ENCODE measurements around the gene RPS6KA2.
A peak's percentile ranks its signal among the peaks of the same experiment; 100 is the strongest.
"Not testable (repeated sequence)": the region's sequence is repeated elsewhere in the genome, so short reads cannot be mapped to it uniquely, and the experiment has no call there.

The RPS6KA2 gene

DNA sequence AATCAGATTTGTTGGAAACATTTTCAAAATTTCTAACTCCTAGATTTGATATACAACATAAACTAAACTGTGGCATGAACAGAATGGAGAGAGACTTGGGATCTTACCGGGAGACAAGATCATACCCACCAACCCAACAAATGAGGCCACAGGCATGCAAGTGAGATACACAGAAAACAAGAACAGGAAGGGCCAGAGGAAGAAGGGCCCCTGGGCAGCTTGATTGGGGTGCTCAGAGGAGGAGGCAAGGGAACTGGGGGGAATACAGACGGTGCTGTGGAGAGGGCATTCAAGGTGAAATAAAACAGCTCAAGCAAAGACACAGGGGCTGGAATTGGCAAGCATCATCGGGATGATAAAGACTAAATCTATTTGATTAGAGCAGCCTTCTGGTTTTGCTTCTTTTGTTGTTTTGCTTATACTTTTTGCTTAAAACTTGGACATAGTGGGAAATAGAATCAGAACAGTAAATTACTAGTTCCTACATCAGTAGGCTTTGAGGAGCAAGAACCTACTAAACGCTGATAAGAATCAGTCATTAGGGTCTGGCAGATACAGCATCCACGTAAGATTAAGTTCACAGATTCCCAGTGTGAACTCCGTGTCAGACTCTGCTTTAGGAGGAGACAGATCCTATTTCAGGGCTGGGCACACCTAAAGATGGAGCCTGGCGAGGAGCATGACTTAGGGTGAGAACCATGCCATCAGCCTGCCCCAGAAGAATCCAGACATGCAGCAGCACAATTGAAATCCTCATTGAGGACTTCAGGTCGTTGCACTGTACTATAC lies 37.1 kb downstream of the RPS6KA2 start:
- DNase-seq, result peak in 1 of 4 experiments; percentile 38

GRCh38 chr6:166589337-166589731 lies 37.7 kb downstream of the RPS6KA2 start:
- no peak for DNase-seq

DNA sequence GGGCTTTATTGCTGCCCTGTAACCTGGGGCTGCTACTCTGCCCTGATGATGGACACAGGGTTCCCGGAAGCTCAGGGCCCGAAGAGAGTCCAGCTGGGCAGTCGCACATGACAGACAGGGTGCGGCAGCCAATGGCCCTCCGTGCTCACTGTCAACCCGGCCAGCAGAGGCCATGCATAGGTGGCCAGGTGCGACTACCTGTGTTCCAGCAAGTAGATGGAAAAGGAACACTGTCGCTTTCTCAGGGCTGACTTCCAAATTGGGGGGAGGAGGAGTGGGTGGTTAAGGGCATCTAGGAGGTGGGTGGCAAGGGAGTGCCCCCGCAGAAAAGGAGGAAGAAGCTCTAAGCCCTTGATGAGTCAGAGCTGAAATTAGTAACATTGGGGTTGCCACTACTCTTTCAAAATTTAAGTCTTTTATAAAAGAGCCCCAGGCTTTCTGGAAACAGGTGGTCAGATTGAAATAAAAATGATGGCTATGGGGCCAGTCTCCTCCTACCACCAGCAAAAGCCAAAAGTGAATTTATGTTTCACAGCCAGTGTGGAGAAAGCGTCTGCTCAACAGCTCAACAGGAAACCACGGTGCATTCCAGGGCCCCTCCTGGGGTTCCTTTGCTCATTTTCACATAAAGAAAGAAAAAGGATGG lies 38.2 kb downstream of the RPS6KA2 start:
- peak in 3 of 4 experiments; percentile 63 to 74 (median 73) for DNase-seq

GRCh38 chr6:166587631-166588413 lies 39.2 kb downstream of the RPS6KA2 start:
- DNase-seq, result peak in 3 of 4 experiments; percentile 53 to 64 (median 59)

- DNase-seq, result no peak
Observed at GRCh38 chr6:166586424-166587156, 40.5 kb downstream of the RPS6KA2 start, which contains the start of gene RAMACL. TSS of gene RAMACL (minus strand) at chr6:166586678. CDS start at chr6:166586477, 201 bp downstream.

DNA sequence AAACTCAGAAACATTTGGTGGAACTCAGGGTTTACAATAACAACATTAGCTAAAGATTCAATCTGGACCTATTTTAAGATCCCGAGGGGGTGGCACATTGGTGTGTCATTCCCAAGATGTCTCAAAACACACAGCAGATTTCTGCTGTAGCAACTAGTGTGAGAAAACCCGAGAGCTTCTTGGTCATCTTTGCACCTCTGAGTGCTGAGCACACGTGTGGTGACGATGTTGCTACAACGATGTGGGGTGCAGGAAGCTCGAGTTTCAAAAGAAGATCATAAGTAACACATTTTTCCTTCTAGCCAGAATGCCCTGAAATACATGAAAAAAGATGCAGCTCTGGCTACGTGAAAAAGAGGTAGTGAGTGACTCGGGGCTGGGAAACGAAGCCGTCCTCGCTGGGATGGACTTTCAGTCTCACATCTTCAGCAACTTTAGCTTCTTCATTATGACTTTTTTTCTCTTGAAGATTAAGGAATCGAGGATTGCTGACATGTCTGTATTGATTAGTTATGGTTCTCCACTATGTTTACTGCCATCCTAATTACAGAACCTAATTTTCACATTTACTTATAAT lies 42.1 kb downstream of the RPS6KA2 start:
- peak; percentile 67 to 89 (median 73) for DNase-seq

DNA sequence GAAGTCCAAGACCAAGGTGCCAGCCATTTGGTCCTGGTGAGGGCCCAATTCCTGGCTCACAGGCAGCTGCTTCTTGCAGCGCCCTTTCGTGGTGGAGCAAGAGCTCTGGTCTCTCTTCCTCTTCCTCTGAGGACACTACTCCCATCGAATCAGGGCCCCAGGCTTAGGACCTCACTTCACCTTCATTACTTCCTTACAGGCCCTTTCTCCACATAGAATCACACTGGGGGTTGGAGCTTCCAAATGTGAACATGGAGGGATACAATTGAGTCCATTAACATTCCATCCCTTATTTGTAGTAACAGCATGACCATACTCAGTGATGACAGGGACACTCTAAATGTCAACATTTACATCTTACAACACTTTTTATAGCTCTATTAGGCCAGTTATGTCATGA lies 42.9 kb downstream of the RPS6KA2 start:
- peak; percentile 59 to 79 (median 76) for DNase-seq

DNA sequence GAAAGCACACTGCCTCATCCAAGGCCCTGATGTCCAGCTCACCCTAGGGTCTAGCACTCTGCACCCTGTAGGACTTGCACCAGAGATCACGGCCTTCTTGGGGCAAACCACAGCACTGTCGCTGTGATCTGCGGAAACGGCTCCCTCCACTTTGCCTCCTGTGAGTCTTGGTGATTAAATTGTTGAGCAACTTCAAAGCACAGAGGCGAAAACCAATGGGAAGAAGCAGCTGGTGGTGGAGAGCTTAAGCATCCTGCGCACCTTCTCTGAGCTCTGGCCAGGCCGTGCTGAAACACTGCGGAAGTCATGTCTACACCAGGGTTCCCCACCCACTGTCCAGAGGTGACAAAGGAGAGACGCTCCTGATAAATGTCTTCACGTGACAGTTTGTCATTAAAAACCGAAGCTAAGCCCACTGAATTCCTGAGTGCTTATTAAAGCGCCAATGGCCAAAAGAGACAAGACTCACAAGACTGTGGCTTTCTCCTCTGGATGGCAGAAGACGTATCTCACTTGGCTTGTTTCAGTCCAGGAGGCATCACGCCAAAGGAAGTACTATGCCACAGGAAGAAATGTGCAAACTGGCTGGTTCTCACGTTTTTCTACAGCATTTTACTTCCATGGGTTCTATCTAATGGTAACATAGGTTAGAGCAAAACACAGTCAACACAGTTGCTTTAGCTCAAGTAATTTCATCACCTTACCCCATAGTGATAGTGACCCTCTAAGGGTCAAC lies 43.7 kb downstream of the RPS6KA2 start:
- DNase-seq, result peak in 2 of 4 experiments; percentile 12 to 20

GRCh38 chr6:166582258-166582657 lies 44.8 kb downstream of the RPS6KA2 start:
- no peak for DNase-seq

GRCh38 chr6:166581801-166582200 lies 45.2 kb downstream of the RPS6KA2 start:
- DNase-seq, result not testable (repeated sequence)

DNA sequence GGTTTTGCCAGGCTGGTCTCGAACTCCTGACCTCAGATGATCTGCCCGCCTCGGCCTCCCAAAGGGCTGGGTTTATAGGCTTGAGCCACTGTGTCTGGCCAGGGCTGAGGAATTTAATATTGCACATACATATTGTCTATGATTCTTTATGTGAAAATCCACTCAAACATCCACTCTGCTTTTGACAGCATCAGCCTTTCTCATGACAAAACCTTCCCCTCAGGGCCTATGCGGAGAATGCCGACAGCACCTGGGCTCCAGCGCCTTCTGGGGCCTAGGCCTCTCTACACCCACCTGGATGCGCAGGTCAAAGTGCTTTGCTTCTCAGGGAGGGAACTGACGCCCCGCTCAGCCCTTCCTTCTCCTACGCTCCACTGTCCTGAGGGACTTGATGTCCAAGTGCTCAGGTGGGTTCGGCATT lies 46.0 kb downstream of the RPS6KA2 start:
- DNase-seq, result no peak

DNA sequence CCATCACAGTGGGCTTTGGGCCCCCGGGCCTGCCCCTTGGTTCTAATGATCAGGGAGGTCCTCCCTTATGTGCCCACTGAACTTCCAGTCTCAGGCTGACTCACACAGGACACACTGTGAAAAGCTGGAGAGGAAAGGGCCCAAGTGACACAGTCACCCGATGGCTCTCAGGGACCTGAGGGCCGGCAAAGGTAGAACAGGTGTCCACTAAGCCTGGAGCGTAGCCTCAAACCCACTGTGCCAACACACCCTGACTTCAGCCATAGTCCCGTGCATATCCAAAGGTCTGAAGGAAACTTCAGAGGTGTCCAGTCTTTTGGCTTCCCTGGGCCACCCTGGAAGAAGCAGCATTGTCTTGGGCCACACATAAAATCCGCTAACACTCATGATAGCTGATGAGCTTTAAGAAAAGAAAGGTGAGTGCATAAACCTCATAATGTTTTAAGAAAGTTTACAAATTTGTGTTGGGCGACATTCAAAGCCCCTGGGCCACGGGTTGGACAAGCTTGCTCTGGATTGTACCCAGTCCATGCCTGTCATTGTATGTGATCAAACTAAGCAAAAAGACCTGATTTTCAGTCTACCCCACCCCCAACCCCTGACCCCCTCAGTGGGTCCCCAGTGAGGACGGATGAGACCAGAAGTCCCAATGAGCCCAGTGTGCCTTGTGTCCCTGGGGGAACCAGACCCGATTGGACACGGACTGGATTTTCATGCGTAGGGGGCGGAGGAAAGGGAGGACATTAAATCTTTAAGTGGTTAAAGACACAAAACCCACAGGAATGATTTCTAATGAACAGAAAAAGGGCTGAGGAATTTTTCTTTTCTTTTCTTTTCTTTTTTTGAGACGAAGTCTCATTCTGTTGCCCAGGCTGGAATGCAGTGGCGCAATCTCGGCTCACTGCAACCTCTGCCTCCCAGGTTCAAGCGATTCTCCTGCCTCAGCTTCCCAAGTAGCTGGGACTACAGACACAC lies 46.7 kb downstream of the RPS6KA2 start:
- DNase-seq, result no peak

DNA sequence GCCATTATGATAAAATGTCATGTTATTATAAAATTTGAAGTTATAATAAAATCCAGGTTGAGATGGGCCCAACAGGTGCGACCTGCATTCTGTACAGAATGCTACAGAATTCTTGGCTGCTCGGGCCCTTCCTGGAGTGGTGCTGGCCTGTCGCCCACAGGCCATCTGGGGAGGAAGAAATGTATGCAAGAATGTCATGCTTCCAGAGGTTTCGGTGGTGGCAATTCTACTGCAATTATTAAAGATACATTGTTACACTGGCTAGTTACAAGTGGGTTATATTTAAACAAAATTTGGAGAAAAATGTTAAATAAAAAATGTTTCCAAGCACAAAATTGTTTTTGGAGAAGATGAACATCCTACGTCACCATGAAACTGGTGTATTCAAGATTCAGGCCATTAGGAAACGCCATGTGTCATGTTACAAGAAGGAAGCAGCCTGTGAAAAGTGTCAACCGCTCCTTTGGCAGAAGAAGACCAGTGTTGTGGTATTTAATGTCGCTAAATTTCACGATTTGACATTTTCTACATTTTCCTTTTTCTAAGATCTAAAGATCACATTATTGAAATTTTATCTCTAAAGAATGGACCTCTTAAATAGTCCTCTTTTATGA lies 47.7 kb downstream of the RPS6KA2 start:
- peak in 2 of 4 experiments; percentile 30 to 38 for DNase-seq

GRCh38 chr6:166578536-166579236 lies 48.4 kb downstream of the RPS6KA2 start:
- no peak for DNase-seq

- DNase-seq, result no peak
Observed at GRCh38 chr6:166575205-166575604, 51.8 kb downstream of the RPS6KA2 start.

- peak in 3 of 4 experiments; percentile 58 to 66 (median 62) for DNase-seq
Observed at GRCh38 chr6:166573511-166574216, 53.4 kb downstream of the RPS6KA2 start.

DNA sequence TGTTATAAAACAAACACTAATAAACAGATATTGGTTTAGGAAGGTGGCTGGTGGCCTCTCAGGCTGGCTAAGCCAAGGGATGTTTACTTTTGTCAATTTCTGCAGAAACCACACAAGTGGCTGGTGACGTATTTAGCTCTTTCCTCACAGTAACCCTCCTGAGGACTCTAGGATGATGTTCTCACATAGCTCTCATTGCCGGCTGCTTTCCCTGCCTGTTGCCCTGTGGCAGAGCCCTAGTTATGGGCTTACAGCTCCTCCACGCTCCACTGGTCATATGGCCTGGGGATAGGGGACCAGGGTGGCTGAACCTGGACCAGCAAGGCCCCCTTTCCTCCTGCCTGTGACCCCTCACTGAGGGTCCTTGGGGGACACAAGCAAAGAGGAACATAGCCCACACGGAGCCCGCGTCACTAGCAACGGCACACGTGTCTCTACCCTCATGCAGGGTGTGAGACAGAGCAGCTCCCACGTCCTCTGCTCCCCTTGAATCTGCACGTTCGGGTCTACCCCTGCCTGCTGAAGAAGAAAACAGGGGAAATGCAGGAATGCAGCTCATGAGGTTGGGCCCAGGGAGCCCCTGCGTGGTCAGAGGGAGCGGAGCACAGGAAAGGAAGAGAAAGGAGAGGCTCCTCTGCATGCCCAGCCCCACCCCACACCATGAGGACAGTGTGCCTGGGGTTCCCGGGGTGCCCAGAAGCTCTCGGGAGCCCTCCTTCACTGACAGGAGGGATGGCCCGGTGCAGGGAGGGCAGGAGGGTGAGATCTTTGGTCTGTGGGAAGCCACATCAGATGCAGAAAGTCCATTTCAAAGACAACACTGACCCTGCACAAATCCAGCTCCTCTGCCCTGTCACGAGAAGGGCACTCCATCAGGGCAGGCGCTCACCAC lies 54.4 kb downstream of the RPS6KA2 start:
- peak in 3 of 4 experiments; percentile 27 to 45 (median 43) for DNase-seq

Measured in suppressor macrophage (primary cell).